Stomach smooth muscle (tissue), 2 donors: Measurements from ENCODE around the gene PPARG.

Source experiments
- H3K27ac ChIP-seq: one replicate; pipeline ENCODE4 v1.7.0; 2013; ENCODE audit warnings: mild to moderate bottlenecking, low read length, inconsistent platforms
- H3K27me3 ChIP-seq, 2 donors: one replicate each; pipeline ENCODE4 v1.7.0; 2013; ENCODE audit warnings: low read length in 2 of 2; ENCODE audit not compliant: insufficient read depth in 2 of 2, control insufficient read depth in 1 of 2
- H3K36me3 ChIP-seq, 2 donors: one replicate each; pipeline ENCODE4 v1.7.0; 2013; ENCODE audit warnings: low read length in 2 of 2; ENCODE audit not compliant: control insufficient read depth in 2 of 2, insufficient read depth in 2 of 2
- H3K4me1 ChIP-seq: one replicate; pipeline ENCODE4 v1.7.0; 2013; ENCODE audit warnings: low read length; ENCODE audit not compliant: control insufficient read depth, insufficient read depth
- H3K4me3 ChIP-seq, 2 donors: one replicate each; pipeline ENCODE4 v1.7.0; 2013; ENCODE audit warnings: low read length in 2 of 2
- H3K9ac ChIP-seq, 2 donors: one replicate each; pipeline ENCODE4 v1.7.0; 2013; ENCODE audit warnings: low read length in 2 of 2, mild to moderate bottlenecking in 1 of 2
- H3K9me3 ChIP-seq, 2 donors: one replicate each; pipeline ENCODE4 v1.7.0; 2013; ENCODE audit warnings: low read length in 2 of 2; ENCODE audit not compliant: control insufficient read depth in 2 of 2
- donor health status: healthy.
- donor health status: Pancreatic carcinoma.

The PPARG gene

DNA sequence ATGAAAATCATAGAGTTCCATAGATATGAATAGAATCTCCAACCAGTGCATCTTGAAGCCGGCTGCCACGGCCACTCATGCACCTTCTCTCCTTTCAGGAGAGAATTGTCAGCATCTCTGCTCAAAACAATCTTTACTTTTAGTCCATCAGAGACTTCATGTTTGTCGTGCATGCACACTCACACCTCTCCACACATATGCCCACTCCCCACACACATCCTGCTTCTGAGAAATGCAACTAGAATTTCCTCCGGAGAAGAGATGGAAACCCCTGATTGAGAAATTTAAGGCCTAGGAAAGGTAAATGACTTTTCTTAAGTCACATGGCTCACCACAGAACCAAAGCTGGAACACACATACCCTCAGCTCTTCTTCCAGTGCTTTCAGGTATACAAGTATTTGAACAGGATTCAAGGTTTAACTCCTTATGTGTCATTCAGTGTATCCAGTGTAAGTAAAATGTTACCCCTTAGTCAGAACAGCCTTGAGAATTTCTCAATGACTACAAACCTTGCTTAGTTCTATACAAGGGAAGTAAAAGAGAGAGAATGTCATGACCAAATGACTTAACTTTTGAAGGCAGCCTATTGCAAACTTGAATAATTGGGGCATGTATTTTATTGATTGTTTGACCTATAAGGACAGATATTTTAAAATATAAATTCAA, 126.3 kb downstream of the PPARG start:
- H3K9me3 ChIP-seq = no peaks in the 10 kb centered on the region
- no peaks in the 10 kb centered on the region for H3K4me1 ChIP-seq
- H3K27ac ChIP-seq = no peak overlapping the region
- H3K36me3 ChIP-seq = no peaks in the 10 kb centered on the region
- H3K9ac ChIP-seq = no peak overlapping the region
- H3K27me3 ChIP-seq = no peaks in the 10 kb centered on the region
- no peak overlapping the region for H3K4me3 ChIP-seq

DNA sequence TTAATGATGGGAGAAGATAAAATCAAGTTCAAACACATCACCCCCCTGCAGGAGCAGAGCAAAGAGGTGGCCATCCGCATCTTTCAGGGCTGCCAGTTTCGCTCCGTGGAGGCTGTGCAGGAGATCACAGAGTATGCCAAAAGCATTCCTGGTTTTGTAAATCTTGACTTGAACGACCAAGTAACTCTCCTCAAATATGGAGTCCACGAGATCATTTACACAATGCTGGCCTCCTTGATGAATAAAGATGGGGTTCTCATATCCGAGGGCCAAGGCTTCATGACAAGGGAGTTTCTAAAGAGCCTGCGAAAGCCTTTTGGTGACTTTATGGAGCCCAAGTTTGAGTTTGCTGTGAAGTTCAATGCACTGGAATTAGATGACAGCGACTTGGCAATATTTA, 127.9 kb downstream of the PPARG start:
- no peaks in the 10 kb centered on the region for H3K36me3 ChIP-seq
- H3K9ac ChIP-seq = no peak overlapping the region
- peaks cover 0 to 2% of the 10 kb centered on the region in 2 donors for H3K27me3 ChIP-seq
- no peak overlapping the region for H3K27ac ChIP-seq
- peaks cover 5% of the 10 kb centered on the region for H3K4me1 ChIP-seq
- no peaks in the 10 kb centered on the region for H3K9me3 ChIP-seq
- H3K4me3 ChIP-seq = no peak overlapping the region

- H3K36me3 ChIP-seq = no peaks in the 10 kb centered on the region
- peaks cover 5% of the 10 kb centered on the region for H3K4me1 ChIP-seq
- H3K27me3 ChIP-seq = peaks cover 0 to 2% of the 10 kb centered on the region in 2 donors
- H3K27ac ChIP-seq = no peak overlapping the region
- no peak overlapping the region for H3K4me3 ChIP-seq
- H3K9me3 ChIP-seq = no peaks in the 10 kb centered on the region
- no peak overlapping the region for H3K9ac ChIP-seq
Observed at GRCh38 chr3:12420393-12420792, 131.5 kb downstream of the PPARG start.

DNA sequence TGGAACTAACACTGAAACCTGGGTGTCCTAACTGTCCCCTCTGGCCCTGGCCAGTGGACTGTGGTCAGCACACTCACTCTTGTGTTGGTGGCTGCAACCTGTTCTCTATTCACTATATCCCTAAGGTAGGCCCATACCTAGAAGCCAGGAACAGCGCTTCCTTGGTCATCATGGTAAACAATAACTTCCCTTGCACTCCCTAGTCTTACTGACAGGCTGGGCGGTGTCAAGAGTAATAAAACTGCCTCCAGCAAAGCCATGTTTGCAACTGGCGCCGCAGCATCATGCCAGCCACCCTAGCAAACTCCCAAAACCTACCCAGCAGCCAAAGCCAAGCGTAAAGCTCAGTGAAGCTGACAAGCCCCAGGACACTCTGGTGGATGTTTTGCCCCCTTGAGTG, 132.3 kb downstream of the PPARG start:
- Histone ChIP-seq H3K27ac (no peak overlapping the region), H3K4me3 (no peak overlapping the region), H3K36me3 (no peaks in the 10 kb centered on the region), H3K4me1 (peaks cover 5% of the 10 kb centered on the region), H3K9me3 (no peaks in the 10 kb centered on the region), H3K9ac (no peak overlapping the region), H3K27me3 (peaks cover 0 to 2% of the 10 kb centered on the region in 2 donors)

GRCh38 chr3:12423131-12423530, 134.3 kb downstream of the PPARG start:
- Histone ChIP-seq H3K4me3 (no peak overlapping the region), H3K36me3 (no peaks in the 10 kb centered on the region), H3K9me3 (no peaks in the 10 kb centered on the region), H3K27ac (no peak overlapping the region), H3K27me3 (peaks cover 0 to 4% of the 10 kb centered on the region in 2 donors), H3K4me1 (peaks cover 5% of the 10 kb centered on the region), H3K9ac (no peak overlapping the region)

GRCh38 chr3:12423918-12424630, 135.2 kb downstream of the PPARG start:
- Histone ChIP-seq H3K4me1 (peaks cover 9% of the 10 kb centered on the region), H3K9ac (no peak overlapping the region), H3K9me3 (no peaks in the 10 kb centered on the region), H3K27me3 (peaks cover 0 to 4% of the 10 kb centered on the region in 2 donors), H3K27ac (no peak overlapping the region), H3K36me3 (no peaks in the 10 kb centered on the region), H3K4me3 (no peak overlapping the region)

- Histone ChIP-seq H3K4me3 (no peak overlapping the region), H3K9me3 (no peaks in the 10 kb centered on the region), H3K27ac (no peak overlapping the region), H3K4me1 (peaks cover 10% of the 10 kb centered on the region), H3K9ac (no peak overlapping the region), H3K36me3 (no peaks in the 10 kb centered on the region), H3K27me3 (peaks cover 0 to 4% of the 10 kb centered on the region in 2 donors)
Observed at GRCh38 chr3:12424635-12425319, 135.9 kb downstream of the PPARG start.

- no peaks in the 10 kb centered on the region for H3K9me3 ChIP-seq
- H3K4me3 ChIP-seq = no peak overlapping the region
- H3K36me3 ChIP-seq = no peaks in the 10 kb centered on the region
- peaks cover 10% of the 10 kb centered on the region for H3K4me1 ChIP-seq
- H3K9ac ChIP-seq = no peak overlapping the region
- no peak overlapping the region for H3K27ac ChIP-seq
- peaks cover 0 to 4% of the 10 kb centered on the region in 2 donors for H3K27me3 ChIP-seq
Observed at GRCh38 chr3:12425850-12426579, 137.1 kb downstream of the PPARG start.

DNA sequence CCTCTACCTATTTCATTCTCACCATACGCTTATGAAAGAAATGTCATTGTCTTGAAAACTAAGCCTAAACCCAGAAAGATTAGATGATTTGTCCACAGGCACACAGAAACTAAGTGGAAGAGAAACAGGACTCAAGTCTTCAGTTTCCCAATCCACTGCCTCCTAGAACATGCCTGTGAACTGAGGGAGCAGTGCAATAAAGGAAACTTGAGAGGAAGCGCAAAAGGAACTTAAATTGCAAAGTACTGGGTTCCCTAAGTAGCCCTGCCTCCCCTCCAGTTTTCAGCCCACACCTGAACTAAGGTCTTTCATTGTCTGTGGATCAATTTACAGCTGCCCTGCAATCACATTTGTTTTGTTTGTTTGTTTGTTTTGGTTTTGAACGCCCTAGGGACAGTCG, 138.7 kb downstream of the PPARG start:
- no peak overlapping the region for H3K27ac ChIP-seq
- no peaks in the 10 kb centered on the region for H3K36me3 ChIP-seq
- no peaks in the 10 kb centered on the region for H3K9me3 ChIP-seq
- H3K4me3 ChIP-seq = no peak overlapping the region
- peaks cover 4% of the 10 kb centered on the region for H3K4me1 ChIP-seq
- H3K9ac ChIP-seq = no peak overlapping the region
- H3K27me3 ChIP-seq = peaks cover 0 to 2% of the 10 kb centered on the region in 2 donors

DNA sequence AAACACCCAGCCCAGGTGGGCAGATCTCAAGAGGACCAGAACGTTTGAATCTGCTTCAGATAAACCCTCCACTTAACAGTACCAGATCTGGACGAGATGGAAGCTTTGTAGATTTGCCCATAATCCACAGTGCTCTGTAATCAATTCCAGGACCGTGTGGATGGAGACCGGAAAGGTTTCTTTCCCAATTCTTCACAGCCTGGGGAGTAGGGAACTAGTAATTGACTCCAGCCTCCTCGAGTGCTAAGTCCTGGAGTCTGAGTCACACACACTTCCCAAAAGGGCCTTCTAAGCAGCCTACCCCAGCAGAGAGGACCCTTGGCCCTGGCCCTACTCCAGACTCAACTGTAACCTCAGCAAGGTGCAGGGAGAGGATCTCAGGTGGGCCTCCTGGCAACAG, 139.3 kb downstream of the PPARG start:
- Histone ChIP-seq H3K27ac (no peak overlapping the region), H3K9ac (no peak overlapping the region), H3K4me3 (no peak overlapping the region), H3K9me3 (no peaks in the 10 kb centered on the region), H3K4me1 (peaks cover 4% of the 10 kb centered on the region), H3K27me3 (peaks cover 0 to 2% of the 10 kb centered on the region in 2 donors), H3K36me3 (no peaks in the 10 kb centered on the region)
